DMS79 (cell line): ENCODE data around the gene EIF4ENIF1.
"Not testable (repeated sequence)": the region's sequence is repeated elsewhere in the genome, so short reads cannot be mapped to it uniquely, and the experiment has no call there.

ENCODE experiments used
- DNase-seq: peaks from one replicate; lab custom pipeline; 2025; lab: John Stamatoyannopoulos, UW

The EIF4ENIF1 gene

GRCh38 chr22:31493355-31493754, 3.7 kb upstream of the EIF4ENIF1 start:
- DNase-seq: not testable (repeated sequence)

GRCh38 chr22:31492151-31492550, 2.5 kb upstream of the EIF4ENIF1 start:
- DNase-seq: no peak

- DNase-seq: no peak
Measured at GRCh38 chr22:31491218-31491962, 1.7 kb upstream of the EIF4ENIF1 start.

GRCh38 chr22:31490496-31490925, 869 bp upstream of the EIF4ENIF1 start:
- no peak for DNase-seq

GRCh38 chr22:31488988-31489617, 539 bp downstream of the EIF4ENIF1 start:
- no peak for DNase-seq

GRCh38 chr22:31488346-31488883, 1.2 kb downstream of the EIF4ENIF1 start:
- no peak for DNase-seq

GRCh38 chr22:31486951-31487350, 2.7 kb downstream of the EIF4ENIF1 start:
- DNase-seq: no peak

- DNase-seq: not testable (repeated sequence)
Measured at GRCh38 chr22:31486369-31486768, 3.3 kb downstream of the EIF4ENIF1 start.

GRCh38 chr22:31482470-31482869, 7.2 kb downstream of the EIF4ENIF1 start:
- not testable (repeated sequence) for DNase-seq

GRCh38 chr22:31481129-31481528, 8.5 kb downstream of the EIF4ENIF1 start:
- no peak for DNase-seq

GRCh38 chr22:31477329-31477728, 12.3 kb downstream of the EIF4ENIF1 start:
- no peak for DNase-seq

GRCh38 chr22:31475800-31476199, 13.8 kb downstream of the EIF4ENIF1 start:
- no peak for DNase-seq

GRCh38 chr22:31474743-31475142, 14.9 kb downstream of the EIF4ENIF1 start:
- DNase-seq: no peak

GRCh38 chr22:31465307-31465706, 24.3 kb downstream of the EIF4ENIF1 start:
- DNase-seq: no peak

GRCh38 chr22:31461699-31462098, 27.9 kb downstream of the EIF4ENIF1 start:
- no peak for DNase-seq

- DNase-seq: no peak
Measured at GRCh38 chr22:31451709-31452571, 37.7 kb downstream of the EIF4ENIF1 start.

- no peak for DNase-seq
Measured at GRCh38 chr22:31449506-31449905, 40.1 kb downstream of the EIF4ENIF1 start.

GRCh38 chr22:31448382-31448781, 41.3 kb downstream of the EIF4ENIF1 start:
- no peak for DNase-seq

GRCh38 chr22:31447337-31447736, 42.3 kb downstream of the EIF4ENIF1 start:
- DNase-seq: no peak

- DNase-seq: no peak
Measured at GRCh38 chr22:31446767-31447166, 42.9 kb downstream of the EIF4ENIF1 start.

GRCh38 chr22:31446208-31446607, 43.4 kb downstream of the EIF4ENIF1 start:
- no peak for DNase-seq

- no peak for DNase-seq
Measured at GRCh38 chr22:31445642-31446041, 44.0 kb downstream of the EIF4ENIF1 start.
